Measurements from ENCODE around the gene ZNF892.
"Not testable (repeated sequence)": the region's sequence is repeated elsewhere in the genome, so short reads cannot be mapped to it uniquely, and the experiment has no call there.

The ZNF892 gene

DNA sequence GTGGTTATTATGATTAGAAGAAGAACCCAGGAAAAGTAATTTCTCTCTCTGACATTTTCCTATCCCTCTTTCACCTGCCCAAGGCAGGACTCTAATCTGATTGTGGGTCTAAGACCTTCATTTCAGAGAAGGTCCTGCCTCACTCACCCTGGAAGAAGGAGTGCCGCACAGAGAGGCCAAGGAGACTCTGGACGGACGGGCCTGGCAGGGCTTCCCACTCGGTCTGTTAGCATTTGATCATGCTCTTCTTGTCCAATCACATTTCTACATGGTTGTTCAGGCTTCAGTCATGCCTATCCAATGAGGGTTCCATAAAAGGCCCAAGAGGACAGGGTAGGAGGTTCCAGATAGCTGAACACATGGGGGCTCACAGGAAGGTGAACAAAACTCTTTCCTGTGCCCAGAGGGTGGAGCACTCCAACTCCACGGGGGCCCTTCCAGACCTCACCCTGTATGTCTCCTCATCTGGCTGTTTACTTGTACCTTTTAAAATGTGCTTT, 27.0 kb downstream of the ZNF892 start:
- Histone ChIP-seq H3K9me3 (ENCODE audit: severe bottlenecking) (no peaks in the 10 kb centered on the region), H3K27ac (ENCODE audit: poor library complexity, severe bottlenecking) (no peak overlapping the region), H3K4me1 (ENCODE audit: insufficient read depth, poor library complexity, severe bottlenecking) (no peaks in the 10 kb centered on the region), H3K27me3 (ENCODE audit: insufficient read depth, poor library complexity, severe bottlenecking) (no peaks in the 10 kb centered on the region), H3K4me3 (ENCODE audit: severe bottlenecking) (no peak overlapping the region), H3K36me3 (ENCODE audit: low read depth) (no peaks in the 10 kb centered on the region)
- ATAC-seq (ENCODE audit: low read depth), result no peak
- DNase-seq (ENCODE audit: low spot score), result no peak
- TF ChIP-seq, protein P1, sequence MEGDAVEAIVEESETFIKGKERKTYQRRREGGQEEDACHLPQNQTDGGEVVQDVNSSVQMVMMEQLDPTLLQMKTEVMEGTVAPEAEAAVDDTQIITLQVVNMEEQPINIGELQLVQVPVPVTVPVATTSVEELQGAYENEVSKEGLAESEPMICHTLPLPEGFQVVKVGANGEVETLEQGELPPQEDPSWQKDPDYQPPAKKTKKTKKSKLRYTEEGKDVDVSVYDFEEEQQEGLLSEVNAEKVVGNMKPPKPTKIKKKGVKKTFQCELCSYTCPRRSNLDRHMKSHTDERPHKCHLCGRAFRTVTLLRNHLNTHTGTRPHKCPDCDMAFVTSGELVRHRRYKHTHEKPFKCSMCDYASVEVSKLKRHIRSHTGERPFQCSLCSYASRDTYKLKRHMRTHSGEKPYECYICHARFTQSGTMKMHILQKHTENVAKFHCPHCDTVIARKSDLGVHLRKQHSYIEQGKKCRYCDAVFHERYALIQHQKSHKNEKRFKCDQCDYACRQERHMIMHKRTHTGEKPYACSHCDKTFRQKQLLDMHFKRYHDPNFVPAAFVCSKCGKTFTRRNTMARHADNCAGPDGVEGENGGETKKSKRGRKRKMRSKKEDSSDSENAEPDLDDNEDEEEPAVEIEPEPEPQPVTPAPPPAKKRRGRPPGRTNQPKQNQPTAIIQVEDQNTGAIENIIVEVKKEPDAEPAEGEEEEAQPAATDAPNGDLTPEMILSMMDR (IDR thresholded peaks at IDR 0.05; ENCODE audit: poor library complexity, severe bottlenecking), result no peak

DNA sequence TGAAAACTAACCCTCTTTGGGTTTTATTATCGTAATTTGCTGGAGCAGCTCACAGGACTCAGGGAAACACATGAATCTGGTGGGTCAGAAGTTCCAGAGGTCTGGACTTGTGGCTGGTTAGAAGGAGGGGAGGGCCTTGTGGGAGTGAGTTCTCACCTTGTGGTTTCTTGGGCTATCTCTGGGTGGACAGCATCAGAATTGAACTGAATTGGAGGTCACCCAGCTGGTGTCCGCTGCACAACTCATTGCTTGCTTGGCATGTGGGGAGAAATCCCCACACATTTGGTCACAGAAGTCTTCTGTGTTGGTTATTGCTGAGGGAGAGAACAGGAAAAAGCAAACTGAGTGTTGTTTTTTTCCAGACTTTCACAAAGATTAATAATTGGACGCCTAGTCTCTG, 27.5 kb downstream of the ZNF892 start:
- no peaks in the 10 kb centered on the region for H3K27me3 ChIP-seq (ENCODE audit: insufficient read depth, poor library complexity, severe bottlenecking)
- peaks cover 3% of the 10 kb centered on the region for H3K4me1 ChIP-seq (ENCODE audit: insufficient read depth, poor library complexity, severe bottlenecking)
- no peaks in the 10 kb centered on the region for H3K9me3 ChIP-seq (ENCODE audit: severe bottlenecking)
- TF ChIP-seq, protein P1 (IDR thresholded peaks at IDR 0.05; ENCODE audit: poor library complexity, severe bottlenecking), result no peak
- no peak overlapping the region for H3K4me3 ChIP-seq (ENCODE audit: severe bottlenecking)
- H3K27ac ChIP-seq (ENCODE audit: poor library complexity, severe bottlenecking), result no peak overlapping the region
- DNase-seq (ENCODE audit: low spot score) (no peak), ATAC-seq (ENCODE audit: low read depth) (no peak)
- no peaks in the 10 kb centered on the region for H3K36me3 ChIP-seq (ENCODE audit: low read depth)

DNA sequence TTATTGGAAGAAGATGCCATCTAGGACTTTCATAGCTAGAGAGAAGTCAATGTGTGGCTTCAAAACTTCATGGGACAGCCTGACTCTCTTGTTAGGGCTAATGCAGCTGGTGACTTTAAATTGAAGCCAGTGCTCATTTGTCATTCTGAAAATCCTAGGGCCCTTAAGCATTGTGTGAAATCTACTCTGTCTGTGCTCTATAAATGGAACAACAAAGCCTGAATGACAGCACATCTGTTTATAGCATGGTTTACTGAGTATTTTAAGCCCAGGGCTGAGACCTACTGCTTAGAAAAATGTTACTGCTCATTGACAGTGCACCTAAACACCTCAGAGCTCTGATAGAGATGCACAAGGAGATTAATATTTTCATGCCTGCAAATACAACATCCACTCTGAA, 30.8 kb downstream of the ZNF892 start:
- TF ChIP-seq, protein P1 (IDR thresholded peaks at IDR 0.05; ENCODE audit: poor library complexity, severe bottlenecking), result no peak
- Histone ChIP-seq H3K36me3 (ENCODE audit: low read depth) (no peaks in the 10 kb centered on the region), H3K4me1 (ENCODE audit: insufficient read depth, poor library complexity, severe bottlenecking) (peaks cover 6% of the 10 kb centered on the region), H3K4me3 (ENCODE audit: severe bottlenecking) (no peak overlapping the region), H3K27me3 (ENCODE audit: insufficient read depth, poor library complexity, severe bottlenecking) (no peaks in the 10 kb centered on the region), H3K27ac (ENCODE audit: poor library complexity, severe bottlenecking) (no peak overlapping the region), H3K9me3 (ENCODE audit: severe bottlenecking) (peaks cover 4% of the 10 kb centered on the region)
- ATAC-seq (ENCODE audit: low read depth), result no peak
- no peak for DNase-seq (ENCODE audit: low spot score)

DNA sequence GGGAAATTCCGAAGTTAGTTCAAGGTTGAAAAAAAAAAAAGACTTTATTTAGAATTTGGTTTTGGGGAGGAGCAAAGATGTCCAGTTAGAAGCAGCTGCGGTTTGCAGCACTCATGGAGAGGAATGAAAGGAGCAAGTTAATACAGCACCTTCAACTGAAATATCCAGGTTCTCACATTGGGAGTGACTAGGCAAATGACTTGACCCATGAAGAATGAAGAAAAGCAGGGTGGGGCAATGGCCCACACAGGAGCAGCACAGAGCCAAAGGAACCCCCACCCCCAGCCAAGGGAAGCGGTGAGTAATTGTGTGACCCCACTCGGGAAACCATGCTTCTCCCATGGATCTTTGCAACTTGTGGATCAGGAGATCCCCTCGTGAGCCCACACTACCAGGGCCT, 32.8 kb downstream of the ZNF892 start:
- TF ChIP-seq, protein P1 (IDR thresholded peaks at IDR 0.05; ENCODE audit: poor library complexity, severe bottlenecking), result no peak
- ATAC-seq (ENCODE audit: low read depth), result peak; percentile 80

DNA sequence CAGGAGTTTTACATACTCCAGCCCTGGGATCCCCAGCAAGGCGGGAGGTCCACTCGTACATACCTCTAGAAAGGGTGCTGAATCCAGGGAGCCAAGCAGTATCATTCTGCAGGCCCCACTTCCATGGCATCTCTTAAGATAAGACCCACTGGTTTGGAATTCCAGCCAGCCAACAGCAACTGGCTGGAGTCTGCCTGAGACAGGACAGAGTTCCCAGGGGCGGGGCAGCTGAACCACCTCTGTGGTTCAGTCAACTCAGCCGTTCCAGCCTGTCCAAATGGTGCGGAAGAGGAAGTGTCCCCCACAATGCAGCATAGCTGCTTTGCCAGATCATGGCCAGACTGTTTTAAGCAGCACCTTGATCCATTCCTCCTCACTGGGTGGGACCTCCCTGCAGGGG, 33.2 kb downstream of the ZNF892 start:
- H3K27me3 ChIP-seq (ENCODE audit: insufficient read depth, poor library complexity, severe bottlenecking), result no peaks in the 10 kb centered on the region
- no peaks in the 10 kb centered on the region for H3K36me3 ChIP-seq (ENCODE audit: low read depth)
- ATAC-seq (ENCODE audit: low read depth) (no peak), DNase-seq (ENCODE audit: low spot score) (no peak)
- TF ChIP-seq, protein P1 (IDR thresholded peaks at IDR 0.05; ENCODE audit: poor library complexity, severe bottlenecking), result no peak
- peaks cover 6% of the 10 kb centered on the region for H3K4me1 ChIP-seq (ENCODE audit: insufficient read depth, poor library complexity, severe bottlenecking)
- H3K9me3 ChIP-seq (ENCODE audit: severe bottlenecking), result peaks cover 4% of the 10 kb centered on the region
- H3K4me3 ChIP-seq (ENCODE audit: severe bottlenecking), result no peak overlapping the region
- H3K27ac ChIP-seq (ENCODE audit: poor library complexity, severe bottlenecking), result peak overlapping the region; percentile 49

More for the DNA sequence above, 32.8 kb downstream of the ZNF892 start:
- Histone ChIP-seq H3K27ac (ENCODE audit: poor library complexity, severe bottlenecking) (peak overlapping the region; percentile 49), H3K9me3 (ENCODE audit: severe bottlenecking) (peaks cover 4% of the 10 kb centered on the region), H3K36me3 (ENCODE audit: low read depth) (no peaks in the 10 kb centered on the region), H3K4me3 (ENCODE audit: severe bottlenecking) (no peak overlapping the region), H3K27me3 (ENCODE audit: insufficient read depth, poor library complexity, severe bottlenecking) (no peaks in the 10 kb centered on the region), H3K4me1 (ENCODE audit: insufficient read depth, poor library complexity, severe bottlenecking) (peaks cover 6% of the 10 kb centered on the region)
- no peak for DNase-seq (ENCODE audit: low spot score)

DNA sequence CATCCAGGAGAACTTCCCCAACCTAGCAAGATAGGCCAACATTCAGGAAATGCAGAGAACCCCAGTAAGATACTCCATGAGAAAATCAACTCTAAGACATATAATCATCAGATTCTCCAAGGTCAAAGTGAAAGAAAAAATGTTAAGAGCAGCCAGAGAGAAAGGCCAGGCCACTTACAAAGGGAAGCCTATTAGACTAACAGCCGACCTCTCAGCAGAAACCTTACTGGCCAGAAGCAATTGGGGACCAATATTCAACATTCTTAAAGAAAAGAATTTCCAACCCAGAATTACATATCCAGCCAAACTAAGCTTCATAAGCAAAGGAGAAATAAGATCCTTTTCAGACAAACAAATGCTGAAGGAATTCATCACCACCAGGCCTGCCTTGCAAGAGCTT, 34.8 kb downstream of the ZNF892 start:
- ATAC-seq (ENCODE audit: low read depth); DNase-seq (ENCODE audit: low spot score); H3K36me3 ChIP-seq (ENCODE audit: low read depth); H3K4me3 ChIP-seq (ENCODE audit: severe bottlenecking); H3K9me3 ChIP-seq (ENCODE audit: severe bottlenecking); H3K27ac ChIP-seq (ENCODE audit: poor library complexity, severe bottlenecking); H3K27me3 ChIP-seq (ENCODE audit: insufficient read depth, poor library complexity, severe bottlenecking); H3K4me1 ChIP-seq (ENCODE audit: insufficient read depth, poor library complexity, severe bottlenecking): not testable (repeated sequence)

Measured in RWPE2 (cell line).